ENCODE data around the gene LRRC61. TPM values are rescaled to one million over a fixed set of nuclear protein-coding genes. Genes with fewer than 3 reads are reported as not detected.
"Not testable (repeated sequence)": the region's sequence is repeated elsewhere in the genome, so short reads cannot be mapped to it uniquely, and the experiment has no call there.

The LRRC61 gene
- total and polyA plus RNA-seq, 7 donors = 0.88 to 4.4 (median 3.3) TPM

- DNase-seq (no peak), ATAC-seq (no peak)
- H3K4me3 ChIP-seq = no peak overlapping the region
- no peaks in the 10 kb centered on the region for H3K36me3 ChIP-seq (ENCODE audit: insufficient read depth in 1 of 2, low read depth in 1 of 2)
- H3K27ac ChIP-seq = no peak overlapping the region
- H3K27me3 ChIP-seq (ENCODE audit: insufficient read depth in 3 of 3, low read length in 2 of 3) = no peaks in the 10 kb centered on the region
- intact Hi-C loops (cut with DNase I) = no loop called here
- TF ChIP-seq, protein P1, sequence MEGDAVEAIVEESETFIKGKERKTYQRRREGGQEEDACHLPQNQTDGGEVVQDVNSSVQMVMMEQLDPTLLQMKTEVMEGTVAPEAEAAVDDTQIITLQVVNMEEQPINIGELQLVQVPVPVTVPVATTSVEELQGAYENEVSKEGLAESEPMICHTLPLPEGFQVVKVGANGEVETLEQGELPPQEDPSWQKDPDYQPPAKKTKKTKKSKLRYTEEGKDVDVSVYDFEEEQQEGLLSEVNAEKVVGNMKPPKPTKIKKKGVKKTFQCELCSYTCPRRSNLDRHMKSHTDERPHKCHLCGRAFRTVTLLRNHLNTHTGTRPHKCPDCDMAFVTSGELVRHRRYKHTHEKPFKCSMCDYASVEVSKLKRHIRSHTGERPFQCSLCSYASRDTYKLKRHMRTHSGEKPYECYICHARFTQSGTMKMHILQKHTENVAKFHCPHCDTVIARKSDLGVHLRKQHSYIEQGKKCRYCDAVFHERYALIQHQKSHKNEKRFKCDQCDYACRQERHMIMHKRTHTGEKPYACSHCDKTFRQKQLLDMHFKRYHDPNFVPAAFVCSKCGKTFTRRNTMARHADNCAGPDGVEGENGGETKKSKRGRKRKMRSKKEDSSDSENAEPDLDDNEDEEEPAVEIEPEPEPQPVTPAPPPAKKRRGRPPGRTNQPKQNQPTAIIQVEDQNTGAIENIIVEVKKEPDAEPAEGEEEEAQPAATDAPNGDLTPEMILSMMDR (IDR thresholded peaks at IDR 0.05) = no peak
- H3K4me1 ChIP-seq = no peaks in the 10 kb centered on the region
- WGBS, 3 donors = 83 to 88% (median 84%) methylated on average over 4 of the region's 4 CpGs
- H3K9me3 ChIP-seq = no peaks in the 10 kb centered on the region
Observed at GRCh38 chr7:150311146-150311545, 12.0 kb upstream of the LRRC61 start.

GRCh38 chr7:150311711-150312110 lies 11.4 kb upstream of the LRRC61 start:
- no peak for DNase-seq
- TF ChIP-seq, protein P1 (IDR thresholded peaks at IDR 0.05) = no peak
- ATAC-seq = no peak
- H3K36me3 ChIP-seq (ENCODE audit: insufficient read depth in 1 of 2, low read depth in 1 of 2) = no peaks in the 10 kb centered on the region
- H3K4me3 ChIP-seq = no peak overlapping the region
- no peaks in the 10 kb centered on the region for H3K4me1 ChIP-seq
- no peaks in the 10 kb centered on the region for H3K27me3 ChIP-seq (ENCODE audit: insufficient read depth in 3 of 3, low read length in 2 of 3)
- no peaks in the 10 kb centered on the region for H3K9me3 ChIP-seq
- 49 to 67% (median 50%) methylated on average over 5 of the region's 5 CpGs for WGBS, 3 donors
- no peak overlapping the region for H3K27ac ChIP-seq
- intact Hi-C loops (cut with DNase I) = no loop called here

- WGBS, 3 donors = 89 to 93% (median 89%) methylated on average over 7 of the region's 7 CpGs
- H3K4me1 ChIP-seq; DNase-seq; H3K27me3 ChIP-seq (ENCODE audit: insufficient read depth in 3 of 3, low read length in 2 of 3); H3K4me3 ChIP-seq; ATAC-seq; H3K27ac ChIP-seq; intact Hi-C loops (cut with DNase I); H3K36me3 ChIP-seq (ENCODE audit: insufficient read depth in 1 of 2, low read depth in 1 of 2); H3K9me3 ChIP-seq: not testable (repeated sequence)
Observed at GRCh38 chr7:150312649-150313366, 10.3 kb upstream of the LRRC61 start.

DNA sequence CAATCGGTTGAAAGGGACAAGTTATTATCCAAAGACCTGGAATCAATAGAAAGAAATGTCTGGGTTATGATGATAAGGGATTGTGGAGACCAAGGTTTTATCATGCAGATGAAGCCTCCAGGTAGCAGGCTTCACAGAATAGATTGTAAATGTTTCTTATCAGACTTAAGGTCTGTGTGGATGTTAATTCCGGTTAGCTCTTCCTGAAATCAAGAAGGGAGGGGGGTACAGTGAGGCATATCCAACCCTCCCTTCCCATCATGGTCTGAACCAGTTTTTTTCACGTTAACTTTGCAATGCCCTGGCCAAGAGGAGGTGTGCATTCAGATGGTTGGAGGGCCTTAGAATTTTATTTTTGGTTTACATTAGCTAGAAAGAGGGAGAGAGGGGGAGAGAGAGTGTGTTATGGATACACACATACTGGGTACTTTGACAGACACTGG lies 9.8 kb upstream of the LRRC61 start:
- DNase-seq = no peak
- TF ChIP-seq, protein P1 (IDR thresholded peaks at IDR 0.05) = no peak
- no peak overlapping the region for H3K4me3 ChIP-seq
- no peaks in the 10 kb centered on the region for H3K4me1 ChIP-seq
- no peaks in the 10 kb centered on the region for H3K9me3 ChIP-seq
- no peak for ATAC-seq
- no peaks in the 10 kb centered on the region for H3K36me3 ChIP-seq (ENCODE audit: insufficient read depth in 1 of 2, low read depth in 1 of 2)
- H3K27me3 ChIP-seq (ENCODE audit: insufficient read depth in 3 of 3, low read length in 2 of 3) = no peaks in the 10 kb centered on the region
- no peak overlapping the region for H3K27ac ChIP-seq
- WGBS, 3 donors = 86 to 89% (median 88%) methylated on average over 3 of the region's 3 CpGs
- intact Hi-C loops (cut with DNase I) = no loop called here

DNA sequence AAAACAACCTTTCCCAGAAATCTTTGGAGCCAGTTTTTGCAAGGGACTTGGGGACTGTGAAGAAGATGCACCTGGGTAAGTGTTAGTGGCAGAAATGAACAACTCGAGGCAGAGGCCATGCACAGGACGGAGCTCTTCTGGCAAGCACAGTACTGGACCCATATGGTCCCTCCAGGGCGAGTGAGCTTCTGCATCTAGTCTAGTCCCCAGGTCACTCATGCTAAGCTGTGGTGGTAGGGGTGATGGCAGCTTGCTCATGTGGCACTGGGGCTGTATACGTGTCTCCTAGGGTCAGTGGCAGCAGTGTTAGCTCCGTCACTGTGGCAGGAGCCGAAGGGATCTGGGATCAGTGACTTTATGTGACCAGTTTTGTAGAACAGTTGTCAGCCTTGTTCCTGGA lies 9.3 kb upstream of the LRRC61 start:
- TF ChIP-seq, protein P1 (IDR thresholded peaks at IDR 0.05) = no peak
- no peak overlapping the region for H3K27ac ChIP-seq
- DNase-seq (no peak), ATAC-seq (no peak)
- 92 to 94% (median 92%) methylated on average over 6 of the region's 6 CpGs for WGBS, 3 donors
- H3K27me3 ChIP-seq (ENCODE audit: insufficient read depth in 3 of 3, low read length in 2 of 3) = no peaks in the 10 kb centered on the region
- no peaks in the 10 kb centered on the region for H3K36me3 ChIP-seq (ENCODE audit: insufficient read depth in 1 of 2, low read depth in 1 of 2)
- no peaks in the 10 kb centered on the region for H3K4me1 ChIP-seq
- H3K4me3 ChIP-seq = no peak overlapping the region
- H3K9me3 ChIP-seq = no peaks in the 10 kb centered on the region
- intact Hi-C loops (cut with DNase I) = no loop called here

Measured in psoas muscle (tissue), 8 donors.